Activated CD8-positive, alpha-beta memory T cell treated with anti-CD3 and anti-CD28 coated beads, Interleukin-2, amount 50 U/mL, for 24 hours (primary cell): ENCODE results near the gene KAZN.

ENCODE experiments used
- DNase-seq: peaks from one replicate; pipeline ENCODE4 v3.0.0-alpha.2; 2020; ENCODE audit errors: extremely low read depth

The KAZN gene

GRCh38 chr1:14769486-14770274 is 171.2 kb downstream of the KAZN start:
- DNase-seq: no peak

- no peak for DNase-seq
These were observed 175.0 kb downstream of the KAZN start for GRCh38 chr1:14773396-14774025.

GRCh38 chr1:14774225-14774624 is 175.7 kb downstream of the KAZN start:
- no peak for DNase-seq

- DNase-seq: no peak
These were observed 176.5 kb downstream of the KAZN start for GRCh38 chr1:14774988-14775387.

- DNase-seq: no peak
These were observed 176.9 kb downstream of the KAZN start for GRCh38 chr1:14775434-14775833.

GRCh38 chr1:14777516-14778506 is 179.3 kb downstream of the KAZN start:
- no peak for DNase-seq

GRCh38 chr1:14778541-14778897 is 180.0 kb downstream of the KAZN start:
- DNase-seq: no peak

- no peak for DNase-seq
These were observed 180.7 kb downstream of the KAZN start for GRCh38 chr1:14778898-14779865.

- no peak for DNase-seq
These were observed 181.8 kb downstream of the KAZN start for GRCh38 chr1:14780271-14780670.

GRCh38 chr1:14781811-14782210 is 183.3 kb downstream of the KAZN start:
- DNase-seq: no peak

- no peak for DNase-seq
These were observed 184.5 kb downstream of the KAZN start for GRCh38 chr1:14782741-14783591.

- DNase-seq: no peak
These were observed 185.1 kb downstream of the KAZN start for GRCh38 chr1:14783592-14783886.

GRCh38 chr1:14784790-14785773 is 186.6 kb downstream of the KAZN start:
- no peak for DNase-seq

GRCh38 chr1:14786109-14786675 is 187.7 kb downstream of the KAZN start:
- DNase-seq: no peak

GRCh38 chr1:14786681-14787080 is 188.2 kb downstream of the KAZN start:
- DNase-seq: no peak

- DNase-seq: no peak
These were observed 189.1 kb downstream of the KAZN start for GRCh38 chr1:14787604-14788003.

- DNase-seq: no peak
These were observed 189.6 kb downstream of the KAZN start for GRCh38 chr1:14788080-14788479.

GRCh38 chr1:14790982-14791381 is 192.5 kb downstream of the KAZN start:
- DNase-seq: no peak

- DNase-seq: no peak
These were observed 193.2 kb downstream of the KAZN start for GRCh38 chr1:14791654-14792053.
